GM18867 (cell line): ENCODE measurements around the gene TMEM45B.
"Not testable (repeated sequence)": the region's sequence is repeated elsewhere in the genome, so short reads cannot be mapped to it uniquely, and the experiment has no call there.

Experiments
- ATAC-seq: cut with Tn5 transposase; IDR thresholded peaks from one replicate; pipeline ENCODE4 v1.9.1; 2021; ENCODE audit warnings: mild to moderate bottlenecking, moderate library complexity; ENCODE audit not compliant: unreplicated experiment

TMEM45B gene

GRCh38 chr11:129815596-129816461, at the start of gene TMEM45B:
Gene TMEM45B (plus strand): TSS chr11:129815848. CDS start chr11:129852483, 36,635 bp downstream.
- ATAC-seq, result no peak

- no peak for ATAC-seq
These were observed 48.6 kb upstream of the TMEM45B start for GRCh38 chr11:129766898-129767604.

DNA sequence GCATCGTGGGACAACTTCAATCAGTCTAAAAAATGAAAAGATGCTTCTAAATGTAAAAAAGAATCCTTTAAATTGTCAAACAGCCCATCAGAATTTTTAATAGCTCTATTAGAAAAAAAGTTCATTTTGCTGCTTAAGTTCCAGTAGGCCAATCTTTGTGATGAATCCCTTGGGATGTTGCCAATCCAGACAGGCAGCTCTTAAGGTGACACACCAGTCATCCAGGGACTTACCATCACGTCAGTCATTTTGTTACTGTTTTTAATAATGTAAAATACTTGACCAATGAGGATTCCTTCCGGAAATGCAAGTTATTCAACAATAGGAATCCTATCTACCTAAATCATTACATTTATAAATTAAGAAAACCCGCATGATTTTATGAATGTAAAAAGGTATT, 47.8 kb upstream of the TMEM45B start:
- ATAC-seq, result no peak

DNA sequence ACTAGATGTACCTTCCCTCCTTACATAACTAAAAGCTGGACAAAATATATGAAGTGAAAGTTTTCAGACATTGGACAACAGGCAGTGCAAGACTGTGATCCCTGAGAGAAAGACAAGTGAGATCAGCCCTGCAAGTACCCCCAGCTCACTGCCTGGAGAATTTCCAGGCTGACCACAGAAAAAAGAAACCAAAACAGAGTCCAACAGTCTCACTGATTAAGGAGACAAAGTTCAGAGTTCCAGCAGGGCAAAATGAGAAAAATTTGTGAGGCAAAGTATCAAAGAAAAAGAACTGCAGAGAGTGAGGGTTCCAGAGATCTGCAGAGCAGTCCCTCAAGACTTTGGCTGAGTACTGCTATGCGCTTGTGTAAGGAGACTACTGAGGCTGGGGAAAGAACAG, 47.3 kb upstream of the TMEM45B start:
- ATAC-seq, result no peak

DNA sequence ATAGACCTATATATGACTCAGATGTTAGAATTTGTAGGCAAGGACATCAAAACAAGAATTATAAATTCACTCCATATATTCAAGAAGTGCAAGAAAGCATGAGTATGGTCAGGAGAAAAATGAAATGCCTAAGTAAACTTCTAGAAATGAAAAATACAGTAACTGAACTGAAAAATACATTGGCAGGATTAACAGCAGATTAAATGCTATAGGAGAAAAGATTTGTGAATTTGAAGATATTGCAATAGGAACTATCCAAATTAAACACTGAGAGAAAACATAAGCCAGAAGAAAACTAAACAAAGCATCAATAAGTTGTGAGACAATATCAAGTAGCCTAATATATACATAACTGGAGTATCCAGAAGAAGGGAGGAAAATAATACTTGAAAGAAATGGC, 46.6 kb upstream of the TMEM45B start:
- ATAC-seq, result no peak

GRCh38 chr11:129770993-129771392, 44.7 kb upstream of the TMEM45B start:
- ATAC-seq, result no peak

GRCh38 chr11:129771456-129771855, 44.2 kb upstream of the TMEM45B start:
- ATAC-seq, result peak; percentile 45

GRCh38 chr11:129778877-129779276, 36.8 kb upstream of the TMEM45B start:
- ATAC-seq, result no peak

DNA sequence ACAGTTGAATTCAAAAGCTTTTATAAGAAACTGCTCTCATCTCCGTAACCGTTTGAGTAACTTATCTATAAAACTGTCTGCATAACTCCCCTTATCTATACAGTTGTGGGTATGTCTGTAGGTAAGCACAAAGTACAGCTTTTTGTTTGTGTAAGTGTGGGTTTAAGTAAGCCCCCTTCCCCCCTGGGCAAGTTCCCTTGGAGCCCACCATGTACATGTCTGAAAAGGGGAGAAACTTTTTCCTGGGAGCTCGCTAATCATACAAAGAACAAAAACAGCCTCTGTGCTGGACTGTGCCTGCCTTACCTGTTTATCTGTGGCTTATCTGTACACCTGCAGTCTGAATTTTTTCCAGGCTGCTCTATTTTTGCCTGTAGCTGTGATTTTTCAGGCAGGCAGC, 36.3 kb upstream of the TMEM45B start:
- no peak for ATAC-seq

- ATAC-seq, result no peak
These were observed 30.1 kb upstream of the TMEM45B start for GRCh38 chr11:129785383-129786111.

- not testable (repeated sequence) for ATAC-seq
These were observed 29.6 kb upstream of the TMEM45B start for GRCh38 chr11:129786112-129786416.

- no peak for ATAC-seq
These were observed 28.0 kb upstream of the TMEM45B start for GRCh38 chr11:129787532-129788155.

GRCh38 chr11:129788278-129788677, 27.4 kb upstream of the TMEM45B start:
- ATAC-seq, result no peak

- no peak for ATAC-seq
These were observed 25.5 kb upstream of the TMEM45B start for GRCh38 chr11:129790106-129790505.

GRCh38 chr11:129791515-129791914, 24.1 kb upstream of the TMEM45B start:
- no peak for ATAC-seq

DNA sequence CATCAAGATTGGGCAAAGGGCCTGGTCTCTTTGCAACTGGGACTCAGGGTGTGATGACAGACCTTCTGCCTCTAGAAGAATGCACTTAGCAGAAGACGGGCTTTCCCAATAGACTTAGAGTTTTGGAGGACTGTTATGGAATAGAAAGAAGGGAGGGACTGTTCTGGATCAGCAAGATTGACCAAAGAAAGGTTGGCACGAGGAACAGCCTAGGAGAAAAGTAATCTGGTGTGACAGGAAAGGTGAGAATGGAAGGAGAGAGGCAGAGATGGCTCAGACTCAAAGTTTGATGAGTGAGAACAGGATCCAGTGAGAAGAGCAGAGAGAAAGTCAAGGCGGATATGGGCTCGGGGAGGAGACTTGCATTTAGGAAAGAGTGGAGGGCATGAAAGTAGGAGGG, 23.0 kb upstream of the TMEM45B start:
- no peak for ATAC-seq

- no peak for ATAC-seq
These were observed 20.6 kb upstream of the TMEM45B start for GRCh38 chr11:129795089-129795488.

- no peak for ATAC-seq
These were observed 17.4 kb upstream of the TMEM45B start for GRCh38 chr11:129798212-129798611.

- ATAC-seq, result not testable (repeated sequence)
These were observed 15.5 kb upstream of the TMEM45B start for GRCh38 chr11:129800162-129800561.

DNA sequence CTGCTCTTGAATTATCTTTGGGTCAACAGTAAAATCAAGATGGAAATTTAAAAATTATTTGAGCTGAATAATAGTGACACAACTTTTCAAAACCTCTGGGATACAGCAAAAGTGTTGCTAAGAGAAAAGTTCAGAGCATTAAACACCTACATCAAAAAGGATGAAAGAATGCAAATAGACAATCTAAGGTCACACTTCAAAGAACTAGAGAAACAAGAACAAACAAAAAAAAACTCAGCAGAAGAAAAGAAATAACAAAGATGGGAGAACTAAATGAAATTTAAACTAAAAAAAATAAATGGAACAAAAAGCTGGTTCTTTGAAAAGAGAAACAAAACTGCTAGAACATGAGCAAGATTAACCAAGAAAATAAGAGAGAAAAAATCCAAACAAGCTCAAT, 15.0 kb upstream of the TMEM45B start:
- ATAC-seq, result no peak

DNA sequence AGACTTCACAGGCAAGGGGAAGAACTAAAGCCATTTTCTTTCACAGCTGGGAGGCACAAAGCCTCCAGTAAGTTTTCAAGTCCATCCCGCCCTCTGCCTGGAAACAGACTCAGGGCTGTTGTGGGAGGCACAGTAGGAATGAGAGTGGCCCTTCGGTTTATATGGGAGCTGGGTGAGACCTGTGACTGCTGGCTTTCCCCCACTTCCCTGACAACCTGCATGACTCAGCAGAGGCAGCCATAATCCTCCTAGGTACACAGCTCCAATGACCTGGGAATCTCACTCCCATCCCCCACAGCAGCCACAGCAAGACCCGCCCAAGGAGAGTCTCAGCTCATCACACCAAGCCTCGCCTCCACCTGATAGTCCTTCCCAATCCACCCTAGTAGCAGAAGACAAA, 12.1 kb upstream of the TMEM45B start:
- no peak for ATAC-seq
